Astrocyte of the cerebellum (primary cell): ENCODE data around the gene TAF1C.
A peak's percentile ranks its signal among the peaks of the same experiment; 100 is the strongest.

Experiments
- DNase-seq: peaks from one replicate; pipeline ENCODE4 v3.0.0-alpha.2; 2011; ENCODE audit warnings: low read depth
- H3K4me3 ChIP-seq: 2 replicates; pipeline ENCODE4 v1.5.1; 2011; ENCODE audit warnings: mild to moderate bottlenecking, low read depth, low read length, moderate library complexity
- in situ Hi-C: cut with HindIII; loops from 2 replicates; pipeline ENCODE4 v1.10.0; 2017; ENCODE audit warnings: low sequenced_read_pairs
- TF ChIP-seq, protein P1 (sequence below): IDR thresholded peaks from 2 replicates; pipeline ENCODE4 v1.5.1; 2012; ENCODE audit warnings: low read length, low read depth, moderate library complexity, mild to moderate bottlenecking; ENCODE audit errors: missing control alignments

The TAF1C gene

DNA sequence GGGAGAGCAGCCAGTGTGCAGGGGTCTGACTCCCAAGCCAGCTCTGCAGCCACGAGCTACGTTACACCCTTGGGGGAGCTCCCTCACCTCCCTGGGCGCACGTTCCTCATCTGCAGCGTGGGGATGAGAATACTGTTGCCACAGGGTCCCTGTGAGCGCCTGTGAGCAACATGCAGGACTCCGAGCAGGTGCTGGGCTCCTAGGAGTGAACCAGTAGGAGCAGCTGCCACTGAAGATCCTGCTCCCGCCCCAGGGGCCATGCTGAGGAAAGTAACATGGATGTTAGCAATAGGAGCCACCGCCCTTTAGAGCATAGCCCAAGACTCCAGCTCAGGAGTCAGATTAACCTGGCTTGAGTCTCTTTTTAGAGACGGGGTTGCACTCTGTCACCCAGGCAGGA is 25.8 kb downstream of the TAF1C start:
- in situ Hi-C loops = no loop called here

DNA sequence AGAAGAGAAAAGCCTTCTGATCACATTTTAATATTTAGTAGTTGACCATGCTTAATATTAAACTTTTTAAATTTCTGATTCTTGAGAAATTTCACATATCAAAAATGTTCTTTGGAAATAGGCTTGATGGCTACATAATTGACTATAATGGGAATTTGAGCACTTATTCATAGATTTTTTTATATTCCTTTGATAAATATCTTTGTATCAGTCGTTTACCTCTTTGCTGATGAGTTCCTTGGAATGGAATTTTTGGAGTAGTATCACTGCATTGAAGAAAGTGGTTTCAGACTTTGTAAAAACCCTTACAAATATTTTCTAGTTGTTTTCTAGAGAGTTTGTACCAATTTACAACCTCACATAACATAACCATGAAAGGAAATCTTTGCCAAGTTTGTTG is 27.1 kb downstream of the TAF1C start:
- no peak for DNase-seq
- in situ Hi-C loops = no loop called here
- TF ChIP-seq, protein P1, sequence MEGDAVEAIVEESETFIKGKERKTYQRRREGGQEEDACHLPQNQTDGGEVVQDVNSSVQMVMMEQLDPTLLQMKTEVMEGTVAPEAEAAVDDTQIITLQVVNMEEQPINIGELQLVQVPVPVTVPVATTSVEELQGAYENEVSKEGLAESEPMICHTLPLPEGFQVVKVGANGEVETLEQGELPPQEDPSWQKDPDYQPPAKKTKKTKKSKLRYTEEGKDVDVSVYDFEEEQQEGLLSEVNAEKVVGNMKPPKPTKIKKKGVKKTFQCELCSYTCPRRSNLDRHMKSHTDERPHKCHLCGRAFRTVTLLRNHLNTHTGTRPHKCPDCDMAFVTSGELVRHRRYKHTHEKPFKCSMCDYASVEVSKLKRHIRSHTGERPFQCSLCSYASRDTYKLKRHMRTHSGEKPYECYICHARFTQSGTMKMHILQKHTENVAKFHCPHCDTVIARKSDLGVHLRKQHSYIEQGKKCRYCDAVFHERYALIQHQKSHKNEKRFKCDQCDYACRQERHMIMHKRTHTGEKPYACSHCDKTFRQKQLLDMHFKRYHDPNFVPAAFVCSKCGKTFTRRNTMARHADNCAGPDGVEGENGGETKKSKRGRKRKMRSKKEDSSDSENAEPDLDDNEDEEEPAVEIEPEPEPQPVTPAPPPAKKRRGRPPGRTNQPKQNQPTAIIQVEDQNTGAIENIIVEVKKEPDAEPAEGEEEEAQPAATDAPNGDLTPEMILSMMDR = no peak
- no peak overlapping the region for H3K4me3 ChIP-seq

More for the DNA sequence above, 25.8 kb downstream of the TAF1C start:
- DNase-seq = no peak
- TF ChIP-seq, protein P1 = no peak
- no peak overlapping the region for H3K4me3 ChIP-seq

GRCh38 chr16:84159007-84159406 is 27.9 kb downstream of the TAF1C start:
- no peak overlapping the region for H3K4me3 ChIP-seq
- in situ Hi-C loops = no loop called here
- TF ChIP-seq, protein P1 = no peak
- DNase-seq = no peak

DNA sequence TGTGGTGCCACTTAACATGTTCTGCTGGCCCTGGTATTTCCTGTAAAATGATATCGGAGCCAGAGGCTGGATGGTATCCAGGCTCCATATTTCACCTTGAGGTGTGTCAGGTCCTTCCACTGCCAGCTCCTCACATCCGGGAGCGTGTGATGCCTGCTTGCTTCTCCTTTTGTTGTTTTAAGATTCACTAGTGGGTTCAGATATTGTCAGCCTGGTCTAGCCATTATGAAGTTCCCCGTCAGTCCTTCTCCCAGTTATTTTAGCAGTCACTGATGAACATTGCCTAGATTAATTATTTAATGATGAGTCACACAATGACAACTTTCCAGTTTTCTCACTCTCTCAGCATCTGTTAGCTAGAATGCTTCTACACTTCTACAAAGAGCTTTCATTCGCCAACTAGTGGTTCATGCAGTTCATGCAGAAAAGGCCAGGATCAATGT is 30.5 kb downstream of the TAF1C start:
- H3K4me3 ChIP-seq = no peak overlapping the region
- TF ChIP-seq, protein P1 = peak; percentile 13
- DNase-seq = no peak
- in situ Hi-C loops = no loop called here

DNA sequence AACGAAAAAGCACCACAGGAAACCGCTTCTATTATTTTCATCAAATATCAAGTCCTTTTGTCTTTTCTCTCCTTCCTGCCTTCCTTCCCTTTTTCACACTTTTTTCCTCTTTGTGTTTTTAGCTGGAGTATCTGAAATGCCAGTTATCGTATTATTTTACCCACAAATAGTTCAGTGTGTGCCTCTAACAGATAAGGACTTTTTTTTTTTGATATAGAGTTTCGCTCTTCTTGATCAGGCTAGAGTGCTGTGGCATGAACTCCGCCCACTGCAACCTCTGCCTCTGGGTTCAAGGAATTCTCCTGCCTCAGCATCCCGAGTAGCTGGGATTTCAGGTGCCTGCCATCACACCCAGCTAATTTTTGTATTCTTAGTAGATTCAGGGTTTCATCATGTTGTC is 31.1 kb downstream of the TAF1C start:
- TF ChIP-seq, protein P1 = no peak
- H3K4me3 ChIP-seq = no peak overlapping the region
- in situ Hi-C loops = no loop called here
- no peak for DNase-seq

DNA sequence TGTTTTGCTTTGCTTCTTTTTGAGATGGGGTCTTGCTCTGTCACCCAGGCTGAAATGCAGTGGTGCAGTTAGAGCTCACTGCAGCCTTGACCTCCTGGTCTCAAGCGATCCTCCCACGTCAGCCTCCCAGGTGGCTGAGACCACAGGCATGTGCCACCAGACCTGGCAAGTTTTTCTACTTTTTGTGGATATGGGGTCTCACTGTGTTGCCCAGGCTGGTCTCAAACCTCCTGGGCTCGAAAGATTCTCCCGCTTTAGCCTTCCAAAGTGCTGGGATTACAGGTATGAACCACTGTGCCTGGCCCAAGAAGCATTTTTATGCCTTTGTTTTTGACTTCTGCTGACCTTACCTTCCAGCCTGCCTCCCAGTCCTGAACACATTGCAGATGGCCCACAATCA is 31.6 kb downstream of the TAF1C start:
- in situ Hi-C loops = no loop called here
- TF ChIP-seq, protein P1 = no peak
- H3K4me3 ChIP-seq = no peak overlapping the region
- no peak for DNase-seq
